Heart left ventricle (tissue), 16 donors: Measurements from ENCODE around the gene TMEM120B. TPM values are rescaled to one million over a fixed set of nuclear protein-coding genes. Genes with fewer than 3 reads are reported as not detected.

Source experiments
- ATAC-seq, 4 donors: fragments of 200-7000 bp; cut with Tn5 transposase; one replicate each; pipeline ENCODE4 v1.9.1; 2020 to 2022; ENCODE audit warnings: moderate library complexity in 4 of 4, mild to moderate bottlenecking in 3 of 4, moderate number of reproducible peaks in 1 of 4
- DNase-seq, 5 donors: peaks; one replicate each; pipeline ENCODE4 v3.0.0-alpha.2; 2020
- H3K27ac ChIP-seq, 12 donors: fragments of 200-600 bp; sonication (generic) in 4 of 12; one replicate each; pipeline versions ENCODE4 v1.5.0 to v1.8.0; 2016 to 2022; ENCODE audit warnings: mild to moderate bottlenecking in 2 of 12
- H3K27me3 ChIP-seq, 9 donors: fragments of 200-600 bp; sonication (generic) in 2 of 9; one replicate each; pipeline versions ENCODE4 v1.5.1 to v1.8.0; 2016 to 2022; ENCODE audit warnings: mild to moderate bottlenecking in 3 of 9
- H3K36me3 ChIP-seq, 9 donors: fragments of 200-600 bp; sonication (generic) in 2 of 9; one replicate each; pipeline versions ENCODE4 v1.5.0 to v1.8.0; 2018 to 2022; ENCODE audit warnings: mild to moderate bottlenecking in 2 of 9
- H3K4me1 ChIP-seq, 12 donors: fragments of 200-600 bp; sonication (generic) in 4 of 12; one replicate each; pipeline versions ENCODE4 v1.5.0 to v1.8.0; 2016 to 2022; ENCODE audit warnings: mild to moderate bottlenecking in 3 of 12
- H3K4me3 ChIP-seq, 12 donors: fragments of 200-600 bp; sonication (generic) in 4 of 12; one replicate each; pipeline versions ENCODE4 v1.5.0 to v1.8.0; 2017 to 2022; ENCODE audit warnings: mild to moderate bottlenecking in 9 of 12, moderate library complexity in 4 of 12
- H3K9me3 ChIP-seq, 12 donors: fragments of 200-600 bp; sonication (generic) in 4 of 12; one replicate each; pipeline versions ENCODE4 v1.5.0 to v1.8.0; 2016 to 2022; ENCODE audit warnings: mild to moderate bottlenecking in 1 of 12
- CTCF ChIP-seq, 12 donors: fragments of 200-600 bp; sonication (generic) in 4 of 12; IDR thresholded peaks; one replicate each; pipeline versions ENCODE4 v1.5.0 to v1.8.0; 2018 to 2022; ENCODE audit warnings: antibody characterized with exemption in 12 of 12, mild to moderate bottlenecking in 5 of 12
- POLR2A ChIP-seq, 2 donors: fragments of 450-650 bp; IDR thresholded peaks; one replicate each; pipeline ENCODE4 v1.6.1; 2017; ENCODE audit warnings: antibody characterized with exemption in 2 of 2, mild to moderate bottlenecking in 2 of 2, moderate library complexity in 2 of 2
- WGBS, 4 donors: extraction: QIAGEN DNeasy Blood & Tissue Kit in 2 of 4; methylation state at CpG; one replicate each; pipeline versions ENCODE4 v1.1.5 to v1.1.7; 2013 to 2018; 5-methylcytosine and 5-hydroxymethylcytosine counted together
- intact Hi-C, 10 donors: fragments of 100-400 bp; cut with DNase I; formaldehyde crosslinking; loops; one replicate each; pipeline versions ENCODE4 v1.11.1 to v1.14.2; 2022
- polyA plus RNA-seq, 2 donors: library from polyadenylated mRNA; stranded (reverse); fragments of 200-250 nt; gene quantifications; one replicate each; pipeline ENCODE4 v1.2.3, GENCODE V29; 2013
- total RNA-seq, 9 donors: library from RNA; depleted of rRNA in 2 of 9; stranded (reverse); fragments of >200 nt in 2 of 9; fragmentation: NEBNext Ultra II Directional in 3 of 9; extraction: Animal tissue kit (Norgen Biotek cat#: 25700) in 3 of 9; gene quantifications; one replicate each; pipeline versions ENCODE4 v1.1.0 to v1.2.4, GENCODE V29; 2016 to 2023
- donor health status: ischemic (EF 13 %, LVEDD 7.1; RV severe dilation, severe dysfunction).
- donor health status: healthy with polysubstance abuse.
- donor health status: DM: no; HTN: yes; CAD: no.
- donor health status: DM: no; HTN: no; CAD: no.
- donor health status: ischemic (EF 25% LVEDD 6.9; RV normal size, moderate dysfunction).
- donor health status: ischemic (EF 25% LVEDD 5.7; RV mildly dilated, moderate dysfunction).
- donor health status: healthy.
- donor health status: DM: yes; HTN: yes; CAD: no.
- donor health status: ischemic (EF 35%, LVEDD 5.7; RV mildly dilated, moderate dysfunction).
- donor health status: nonischemic (EF 11% LVEDD 7.7; RV severe dilation, severe dysfunction).
- donor health status: DM: yes; HTN: yes; CAD: no.
- donor health status: PGD.
- donor health status: ischemic (EF 29% LVEDD 5.4; RV normal size, mild dysfunction).
- donor health status: nonischemic (EF 23%, LVEDD 6.1; RV moderate dilation, normal function).

TMEM120B gene
- total and polyA plus RNA-seq, 11 donors = 5.8 to 13.2 (median 7.6) TPM

GRCh38 chr12:121830134-121830533 is 117.6 kb downstream of the TMEM120B start:
- Histone ChIP-seq H3K36me3 (peaks cover 0 to 80% (median 62%) of the 10 kb centered on the region in 9 donors), H3K27ac (peak overlapping the region in 4 of 12 donors; percentile 24 to 47 (median 38)), H3K4me1 (peaks cover 0 to 20% (median 6%) of the 10 kb centered on the region in 12 donors), H3K4me3 (no peak overlapping the region), H3K9me3 (no peaks in the 10 kb centered on the region), H3K27me3 (no peaks in the 10 kb centered on the region)
- TF ChIP-seq CTCF (IDR thresholded peaks at IDR 0.05) (no peak), POLR2A (IDR thresholded peaks at IDR 0.05) (no peak)
- no peak for DNase-seq
- intact Hi-C loops = no loop called here
- WGBS, 4 donors = 85 to 91% (median 89%) methylated on average over 14 to 23 of the region's 23 CpGs
- ATAC-seq = peak in 1 of 4 donors; percentile 18

- Histone ChIP-seq H3K4me3 (no peak overlapping the region), H3K27me3 (no peaks in the 10 kb centered on the region), H3K4me1 (peaks cover 0 to 14% (median 6%) of the 10 kb centered on the region in 12 donors), H3K36me3 (peaks cover 0 to 74% (median 56%) of the 10 kb centered on the region in 9 donors), H3K9me3 (no peaks in the 10 kb centered on the region), H3K27ac (no peak overlapping the region)
- 89 to 91% (median 89%) methylated on average over 27 to 29 of the region's 29 CpGs for WGBS, 4 donors
- ATAC-seq (peak in 1 of 4 donors; percentile 8), DNase-seq (no peak)
- intact Hi-C loops = no loop called here
- TF ChIP-seq POLR2A (IDR thresholded peaks at IDR 0.05) (no peak), CTCF (IDR thresholded peaks at IDR 0.05) (no peak)
Measured at GRCh38 chr12:121830588-121831265, 118.2 kb downstream of the TMEM120B start.

Other genes starting within 250 kb of the TMEM120B start
- 10 to 100 TPM in 6 of 9 donors, 1 to 10 TPM in 3; 7.9 to 24.7 (median 11.9) TPM for gene KDM2B, start 131.7 kb upstream of the TMEM120B start, total RNA-seq
- gene KDM2B, start 131.7 kb upstream of the TMEM120B start, polyA plus RNA-seq = 1 to 10 TPM; 7.3 to 9.9 TPM
- gene ORAI1, start 86.2 kb upstream of the TMEM120B start, total RNA-seq = 10 to 100 TPM in 4 of 9 donors, 1 to 10 TPM in 5; 6.9 to 15.7 (median 9.5) TPM
- 10 to 100 TPM in 1 of 2 donors, 1 to 10 TPM in 1; 4.5 to 18.8 TPM for gene ORAI1, start 86.2 kb upstream of the TMEM120B start, polyA plus RNA-seq
- gene MORN3, start 43.1 kb upstream of the TMEM120B start, total RNA-seq = under 1 TPM in 5 of 9 donors, not detected in 4; 0.07 to 0.27 (median 0.20) TPM
- gene MORN3, start 43.1 kb upstream of the TMEM120B start, polyA plus RNA-seq = under 1 TPM; 0.08 to 0.18 TPM
- 10 to 100 TPM; 18.8 to 45.2 (median 26.6) TPM for gene RHOF, start 80.9 kb downstream of the TMEM120B start, total RNA-seq
- gene RHOF, start 80.9 kb downstream of the TMEM120B start, polyA plus RNA-seq = 10 to 100 TPM; 18.8 to 23.8 TPM
- gene SETD1B, start 91.3 kb downstream of the TMEM120B start, total RNA-seq = 10 to 100 TPM in 5 of 9 donors, 1 to 10 TPM in 4; 6.2 to 17.0 (median 12.0) TPM
- gene SETD1B, start 91.3 kb downstream of the TMEM120B start, polyA plus RNA-seq = 1 to 10 TPM; 6.9 to 7.2 TPM
- 1 to 10 TPM in 7 of 9 donors, under 1 TPM in 2; 0.36 to 2.2 (median 1.5) TPM for gene HPD, start 146.1 kb downstream of the TMEM120B start, total RNA-seq
- 1 to 10 TPM in 1 of 2 donors, under 1 TPM in 1; 0.55 to 1.1 TPM for gene HPD, start 146.1 kb downstream of the TMEM120B start, polyA plus RNA-seq
- gene PSMD9, start 176.0 kb downstream of the TMEM120B start, total RNA-seq = 10 to 100 TPM; 28.8 to 47.8 (median 37.9) TPM
- gene PSMD9, start 176.0 kb downstream of the TMEM120B start, polyA plus RNA-seq = 100 to 1,000 TPM in 1 of 2 donors, 10 to 100 TPM in 1; 24.8 to 133 TPM
- gene CFAP251, start 205.8 kb downstream of the TMEM120B start, total RNA-seq = 1 to 10 TPM in 5 of 9 donors, under 1 TPM in 4; 0.60 to 8.0 (median 1.2) TPM
- 1 to 10 TPM; 1.4 to 2.2 TPM for gene CFAP251, start 205.8 kb downstream of the TMEM120B start, polyA plus RNA-seq